GM12801 (cell line): ENCODE results near the gene CCNL2.

ENCODE experiments used
- TF ChIP-seq, protein P1 (sequence below): IDR thresholded peaks from one replicate; pipeline ENCODE4 v1.5.1; 2011; ENCODE audit warnings: control low read depth; ENCODE audit not compliant: insufficient read length; ENCODE audit errors: extremely low read depth

Gene CCNL2

DNA sequence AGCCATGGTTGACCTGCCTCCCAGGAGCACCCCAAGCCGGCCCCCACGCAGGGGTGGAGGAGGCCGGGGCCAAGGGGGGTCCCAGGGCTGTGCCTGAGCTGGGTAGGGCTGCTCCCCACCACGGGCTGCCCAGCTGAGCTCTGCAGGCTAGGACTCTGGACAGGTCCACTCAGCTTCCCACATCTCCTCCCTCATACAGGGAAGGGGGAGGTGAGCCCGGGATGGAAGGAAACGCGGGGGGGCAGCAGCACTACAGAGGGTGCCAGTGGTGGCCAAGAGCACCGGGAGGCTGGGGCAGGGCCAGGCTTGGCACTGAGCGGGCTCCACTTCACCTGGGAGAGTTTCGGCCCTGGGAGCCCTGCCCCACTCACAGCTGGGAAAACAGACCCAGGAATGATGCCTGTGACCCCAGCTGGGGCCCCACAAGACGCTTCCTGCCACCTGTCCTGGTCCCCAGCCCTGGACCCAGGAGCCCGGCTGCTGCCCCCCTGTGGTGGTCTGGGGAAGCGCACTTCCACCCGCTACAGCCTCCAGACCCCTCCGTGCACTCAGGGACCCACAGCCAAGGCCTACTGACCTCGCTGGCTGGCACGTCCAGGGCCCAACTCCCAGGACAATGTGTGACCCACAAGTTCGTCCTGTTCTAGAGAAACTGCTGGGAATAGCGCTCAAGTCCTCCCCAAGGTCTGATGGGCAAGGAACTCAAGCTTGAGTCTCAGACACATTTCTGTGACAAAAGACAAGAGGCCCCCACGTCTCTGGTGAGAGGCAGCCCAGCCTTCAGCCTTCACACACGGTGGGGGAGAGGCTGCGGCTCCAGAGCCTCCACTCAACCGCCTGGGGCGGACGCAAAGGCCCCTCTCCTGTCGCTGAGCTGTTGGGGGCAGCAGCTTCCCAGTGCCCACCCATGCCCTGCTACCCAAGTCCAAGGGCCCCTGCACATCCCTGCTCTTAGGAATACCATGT lies 27.1 kb downstream of the CCNL2 start:
- TF ChIP-seq, protein P1, sequence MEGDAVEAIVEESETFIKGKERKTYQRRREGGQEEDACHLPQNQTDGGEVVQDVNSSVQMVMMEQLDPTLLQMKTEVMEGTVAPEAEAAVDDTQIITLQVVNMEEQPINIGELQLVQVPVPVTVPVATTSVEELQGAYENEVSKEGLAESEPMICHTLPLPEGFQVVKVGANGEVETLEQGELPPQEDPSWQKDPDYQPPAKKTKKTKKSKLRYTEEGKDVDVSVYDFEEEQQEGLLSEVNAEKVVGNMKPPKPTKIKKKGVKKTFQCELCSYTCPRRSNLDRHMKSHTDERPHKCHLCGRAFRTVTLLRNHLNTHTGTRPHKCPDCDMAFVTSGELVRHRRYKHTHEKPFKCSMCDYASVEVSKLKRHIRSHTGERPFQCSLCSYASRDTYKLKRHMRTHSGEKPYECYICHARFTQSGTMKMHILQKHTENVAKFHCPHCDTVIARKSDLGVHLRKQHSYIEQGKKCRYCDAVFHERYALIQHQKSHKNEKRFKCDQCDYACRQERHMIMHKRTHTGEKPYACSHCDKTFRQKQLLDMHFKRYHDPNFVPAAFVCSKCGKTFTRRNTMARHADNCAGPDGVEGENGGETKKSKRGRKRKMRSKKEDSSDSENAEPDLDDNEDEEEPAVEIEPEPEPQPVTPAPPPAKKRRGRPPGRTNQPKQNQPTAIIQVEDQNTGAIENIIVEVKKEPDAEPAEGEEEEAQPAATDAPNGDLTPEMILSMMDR = no peak

DNA sequence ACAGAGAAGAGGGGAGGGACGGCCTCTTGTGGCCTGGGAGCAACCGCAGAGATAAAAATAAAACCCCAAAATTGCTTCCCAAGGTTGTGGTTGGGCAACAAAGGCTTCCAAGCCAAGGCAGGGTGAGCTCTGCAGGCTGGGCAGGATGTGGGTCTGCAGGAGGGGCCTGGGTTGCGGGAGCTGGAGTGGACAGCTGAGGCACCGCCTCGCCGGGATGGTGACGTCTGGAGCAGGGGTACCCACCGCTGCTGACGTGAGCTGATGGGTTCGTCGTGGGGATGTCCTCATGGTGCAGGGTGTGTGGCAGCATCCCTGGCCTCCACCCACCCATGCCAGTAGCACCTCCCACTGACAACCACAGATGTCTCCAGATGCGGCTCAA lies 27.8 kb downstream of the CCNL2 start:
- TF ChIP-seq, protein P1 = no peak

DNA sequence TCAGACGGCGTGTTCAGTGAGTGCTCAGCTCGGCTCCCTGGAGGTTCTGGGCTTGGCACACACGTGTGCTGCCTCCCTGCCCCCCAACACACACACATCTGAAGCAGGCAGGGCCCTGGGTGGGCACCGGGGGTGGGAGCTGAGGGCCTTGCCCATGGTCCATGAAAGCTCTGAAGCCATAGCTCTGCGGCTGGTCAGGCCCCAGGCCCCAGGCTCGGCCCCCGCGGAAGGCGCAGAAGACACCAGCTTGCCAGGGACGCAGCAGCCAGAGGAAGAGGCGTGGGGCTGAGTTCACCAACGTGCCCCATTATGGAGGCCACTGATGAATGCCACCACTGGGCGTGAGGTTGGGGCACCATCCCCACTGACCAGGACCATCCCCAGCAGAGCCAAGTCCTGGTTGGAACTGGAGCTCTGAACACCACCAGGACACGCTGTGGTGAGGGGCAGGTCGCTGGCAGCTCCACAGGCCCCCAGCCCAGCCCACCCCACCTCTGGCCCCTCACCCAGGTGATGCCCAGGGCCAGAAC lies 28.3 kb downstream of the CCNL2 start:
- TF ChIP-seq, protein P1 = no peak

DNA sequence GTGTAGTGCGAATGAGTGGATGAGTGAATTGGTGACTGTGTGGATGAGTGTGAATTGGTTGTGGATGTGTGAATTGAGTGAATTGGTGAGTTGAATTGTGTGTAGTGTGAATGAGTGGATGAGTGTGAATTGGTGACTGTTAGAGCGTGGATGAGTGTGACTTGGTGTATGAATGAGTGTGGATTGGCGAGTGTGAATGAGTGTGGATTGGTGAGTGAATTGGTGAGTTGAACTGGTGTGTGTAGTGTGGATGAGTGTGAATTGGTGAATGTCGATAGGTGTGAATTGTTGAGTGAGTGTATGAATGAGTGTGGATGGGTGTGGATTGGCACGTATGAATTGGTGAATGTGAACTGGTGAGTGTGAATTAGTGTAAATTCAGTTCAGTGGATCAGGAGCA lies 31.8 kb downstream of the CCNL2 start:
- TF ChIP-seq, protein P1 = no peak

DNA sequence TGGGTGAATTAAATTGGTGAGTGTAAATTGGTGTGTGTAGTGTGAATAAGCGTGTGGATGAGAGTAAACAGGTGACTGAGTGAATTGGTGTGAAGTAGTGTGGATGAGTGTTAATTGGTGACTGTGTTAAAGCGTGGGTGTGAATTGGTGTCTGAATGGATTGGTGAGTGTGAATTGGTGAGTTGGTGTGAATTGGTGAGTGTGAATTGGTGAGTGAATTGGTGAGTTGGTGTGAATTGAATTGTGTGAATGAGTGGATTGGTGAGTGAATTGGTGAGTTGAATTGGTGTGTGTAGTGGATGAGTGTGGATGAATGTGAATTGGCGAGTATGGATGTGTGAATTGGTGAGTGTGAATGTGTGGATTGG lies 32.5 kb downstream of the CCNL2 start:
- TF ChIP-seq, protein P1 = no peak

DNA sequence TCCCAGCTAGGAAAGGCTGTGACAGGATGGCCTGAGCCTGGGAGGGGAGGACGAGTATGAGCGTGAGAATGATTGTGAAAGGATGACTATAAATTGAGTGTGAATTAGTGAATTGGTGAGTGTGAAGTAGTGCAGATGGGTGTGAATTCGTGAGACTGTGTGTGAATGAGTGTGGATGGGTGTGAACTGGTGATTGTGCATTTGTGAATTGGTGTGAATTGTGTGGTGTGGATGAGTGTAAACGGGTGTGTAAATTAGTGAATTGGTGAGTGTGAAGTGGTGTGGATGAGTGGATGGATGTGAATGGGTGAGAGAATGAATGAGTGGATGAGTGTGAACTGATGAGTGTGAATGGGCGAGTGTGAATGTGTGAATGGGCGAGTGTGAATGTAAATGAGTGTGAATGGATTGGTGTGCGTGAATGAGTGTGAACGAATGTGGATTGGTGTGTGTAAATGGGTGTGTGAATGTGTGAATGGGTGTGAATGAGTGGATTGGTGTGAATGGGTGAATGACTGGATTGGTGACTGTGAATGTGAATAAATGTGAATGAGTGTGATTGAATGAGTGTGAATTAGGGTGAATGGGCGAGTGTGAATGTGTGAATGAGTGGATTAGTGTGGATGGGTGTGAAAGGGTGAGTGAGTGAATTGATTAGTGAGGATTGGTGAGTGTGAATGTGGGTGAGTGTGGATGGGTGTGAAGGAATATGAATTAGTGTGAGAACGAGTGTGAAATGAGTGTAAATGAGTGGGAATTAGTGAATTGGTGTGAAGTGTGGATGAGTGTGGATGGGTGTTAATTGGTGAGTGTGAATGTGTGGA lies 33.0 kb downstream of the CCNL2 start:
- TF ChIP-seq, protein P1 = no peak

DNA sequence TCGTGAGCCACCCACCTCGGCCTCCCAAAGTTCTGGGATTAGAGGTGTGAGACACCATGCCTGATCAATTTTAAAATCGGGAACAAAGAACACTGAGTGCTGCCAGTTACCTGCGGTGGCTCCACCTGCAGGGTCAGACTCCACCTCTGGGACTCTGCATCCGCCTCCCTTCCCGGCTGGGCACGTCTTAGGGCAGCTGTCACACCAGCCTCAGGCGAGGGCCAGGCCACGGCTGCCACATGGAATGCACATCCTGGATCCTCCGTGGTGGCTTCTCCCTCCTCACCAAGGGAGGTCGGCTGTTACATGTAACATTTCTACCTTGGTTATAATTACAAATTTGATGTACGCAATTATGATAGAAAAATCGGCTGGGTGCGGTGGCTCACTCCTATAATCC lies 34.9 kb downstream of the CCNL2 start:
- TF ChIP-seq, protein P1 = no peak
